Endodermal cell (in vitro differentiated cells): ENCODE measurements around the gene FSD1. TPM values are rescaled to one million over a fixed set of nuclear protein-coding genes. Genes with fewer than 3 reads are reported as not detected.

Source experiments
- DNase-seq: peaks from one replicate; pipeline ENCODE4 v3.0.0-alpha.2; 2017
- H3K27ac ChIP-seq: 2 replicates; pipeline ENCODE4 v1.5.1; 2013; ENCODE audit warnings: mild to moderate bottlenecking, low read depth, low read length, moderate library complexity
- H3K27me3 ChIP-seq: 2 replicates; pipeline ENCODE4 v1.6.1; 2013; ENCODE audit warnings: mild to moderate bottlenecking, low read length, moderate library complexity; ENCODE audit not compliant: insufficient read depth, control insufficient read depth, poor library complexity, severe bottlenecking
- H3K36me3 ChIP-seq: 2 replicates; pipeline ENCODE4 v1.7.0; 2013; ENCODE audit warnings: mild to moderate bottlenecking, low read length, moderate library complexity; ENCODE audit not compliant: control insufficient read depth, insufficient read depth
- H3K4me1 ChIP-seq: one replicate; pipeline ENCODE4 v1.7.0; 2013; ENCODE audit warnings: low read length; ENCODE audit not compliant: control insufficient read depth, insufficient read depth
- H3K4me3 ChIP-seq: 2 replicates; pipeline ENCODE4 v1.5.1; 2013; ENCODE audit warnings: mild to moderate bottlenecking, low read length, moderate library complexity
- H3K9ac ChIP-seq: 2 replicates; pipeline ENCODE4 v1.6.1; 2013; ENCODE audit warnings: mild to moderate bottlenecking, low read length, moderate library complexity; ENCODE audit not compliant: poor library complexity, severe bottlenecking; ENCODE audit errors: extremely low read depth
- H3K9me3 ChIP-seq: 2 replicates; pipeline ENCODE4 v1.6.1; 2013; ENCODE audit warnings: mild to moderate bottlenecking, low read length, moderate library complexity; ENCODE audit not compliant: control insufficient read depth
- H3K27ac Mint-ChIP-seq: 2 replicates; pipeline ENCODE4 v1.8.0; 2020; ENCODE audit warnings: mixed read lengths
- H3K27me3 Mint-ChIP-seq: 2 replicates; pipeline ENCODE4 v1.8.0; 2021; ENCODE audit warnings: mild to moderate bottlenecking, mixed read lengths; ENCODE audit not compliant: insufficient read depth
- H3K36me3 Mint-ChIP-seq: 2 replicates; pipeline ENCODE4 v1.8.0; 2020; ENCODE audit warnings: low read depth, mixed read lengths
- H3K4me1 Mint-ChIP-seq: 2 replicates; pipeline ENCODE4 v1.8.0; 2020; ENCODE audit warnings: mixed read lengths
- H3K4me3 Mint-ChIP-seq: 2 replicates; pipeline ENCODE4 v1.8.0; 2020; ENCODE audit warnings: mild to moderate bottlenecking, moderate library complexity, mixed read lengths
- H3K9me3 Mint-ChIP-seq: 2 replicates; pipeline ENCODE4 v1.8.0; 2020; ENCODE audit warnings: mild to moderate bottlenecking, mixed read lengths
- WGBS, 2 experiments: methylation state at CpG; one replicate each; pipeline versions ENCODE4 v1.1.5 to v1.1.7; 2013; ENCODE audit warnings: missing lambda C conversion rate in 2 of 2, mixed read lengths in 1 of 2; ENCODE audit not compliant: insufficient coverage in 1 of 2, insufficient read length in 1 of 2; 5-methylcytosine and 5-hydroxymethylcytosine counted together
- total RNA-seq, 2 donors: library from RNA; stranded (reverse); fragmentation: NEBNext Ultra II Directional in 1 of 2; extraction: Animal tissue kit (Norgen Biotek cat#: 25700) in 1 of 2; gene quantifications; 2 replicates in 1 of 2; 3 replicates in 1 of 2; pipeline ENCODE4 v1.2.1, GENCODE V29; 2021
- TF ChIP-seq, protein P1 (sequence below): fragments of 200-600 bp; sonication (generic); conservative IDR thresholded peaks from 2 replicates; pipeline ENCODE4 v1.5.0; 2021; ENCODE audit warnings: antibody characterized with exemption, mild to moderate bottlenecking

FSD1 gene
- total RNA-seq, 2 donors from 2014 or later: 33.3 to 37.9 TPM

DNA sequence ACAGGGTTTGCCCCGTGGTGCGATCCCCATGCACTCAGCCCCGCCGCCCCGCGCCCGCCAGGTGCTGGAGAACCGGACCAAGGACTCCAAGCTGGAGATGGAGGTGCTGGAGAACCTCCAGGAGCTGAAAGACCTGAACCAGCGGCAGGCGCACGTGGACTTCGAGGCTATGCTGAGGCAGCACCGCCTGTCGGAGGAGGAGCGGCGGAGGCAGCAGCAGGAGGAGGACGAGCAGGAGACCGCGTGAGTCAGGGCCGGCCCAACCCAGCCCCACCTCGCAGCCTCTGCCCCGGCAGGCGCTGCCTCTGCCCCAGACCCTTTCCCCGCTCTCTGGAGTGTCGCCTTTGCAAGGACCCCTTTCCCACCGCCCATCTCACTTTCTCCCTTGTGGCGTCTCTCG lies 46.2 kb upstream of the FSD1 start:
- H3K36me3 Mint-ChIP-seq: peaks cover 61% of the 10 kb centered on the region
- Histone ChIP-seq H3K9ac (no peak overlapping the region), H3K27me3 (no peaks in the 10 kb centered on the region), H3K36me3 (peaks cover 28% of the 10 kb centered on the region), H3K4me1 (no peaks in the 10 kb centered on the region), H3K9me3 (peaks cover 9% of the 10 kb centered on the region), H3K27ac (no peak overlapping the region), H3K4me3 (no peak overlapping the region)
- no peaks in the 10 kb centered on the region for H3K27me3 Mint-ChIP-seq
- no peak overlapping the region for H3K27ac Mint-ChIP-seq
- H3K4me1 Mint-ChIP-seq: no peaks in the 10 kb centered on the region
- H3K9me3 Mint-ChIP-seq: peaks cover 24% of the 10 kb centered on the region
- H3K4me3 Mint-ChIP-seq: no peak overlapping the region
- WGBS, 2 experiments: 96 to 99% methylated on average over 22 to 28 of the region's 28 CpGs
- no peak for DNase-seq
- TF ChIP-seq, protein P1, sequence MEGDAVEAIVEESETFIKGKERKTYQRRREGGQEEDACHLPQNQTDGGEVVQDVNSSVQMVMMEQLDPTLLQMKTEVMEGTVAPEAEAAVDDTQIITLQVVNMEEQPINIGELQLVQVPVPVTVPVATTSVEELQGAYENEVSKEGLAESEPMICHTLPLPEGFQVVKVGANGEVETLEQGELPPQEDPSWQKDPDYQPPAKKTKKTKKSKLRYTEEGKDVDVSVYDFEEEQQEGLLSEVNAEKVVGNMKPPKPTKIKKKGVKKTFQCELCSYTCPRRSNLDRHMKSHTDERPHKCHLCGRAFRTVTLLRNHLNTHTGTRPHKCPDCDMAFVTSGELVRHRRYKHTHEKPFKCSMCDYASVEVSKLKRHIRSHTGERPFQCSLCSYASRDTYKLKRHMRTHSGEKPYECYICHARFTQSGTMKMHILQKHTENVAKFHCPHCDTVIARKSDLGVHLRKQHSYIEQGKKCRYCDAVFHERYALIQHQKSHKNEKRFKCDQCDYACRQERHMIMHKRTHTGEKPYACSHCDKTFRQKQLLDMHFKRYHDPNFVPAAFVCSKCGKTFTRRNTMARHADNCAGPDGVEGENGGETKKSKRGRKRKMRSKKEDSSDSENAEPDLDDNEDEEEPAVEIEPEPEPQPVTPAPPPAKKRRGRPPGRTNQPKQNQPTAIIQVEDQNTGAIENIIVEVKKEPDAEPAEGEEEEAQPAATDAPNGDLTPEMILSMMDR: no peak

- Mint-ChIP-seq H3K4me1 (no peaks in the 10 kb centered on the region), H3K36me3 (peaks cover 48% of the 10 kb centered on the region), H3K9me3 (peaks cover 10% of the 10 kb centered on the region), H3K27me3 (no peaks in the 10 kb centered on the region), H3K4me3 (no peak overlapping the region), H3K27ac (no peak overlapping the region)
- H3K4me1 ChIP-seq: no peaks in the 10 kb centered on the region
- peaks cover 9% of the 10 kb centered on the region for H3K9me3 ChIP-seq
- no peak overlapping the region for H3K27ac ChIP-seq
- H3K4me3 ChIP-seq: no peak overlapping the region
- WGBS, 2 experiments: 94 to 96% methylated on average over 10 to 11 of the region's 11 CpGs
- H3K9ac ChIP-seq: no peak overlapping the region
- no peaks in the 10 kb centered on the region for H3K27me3 ChIP-seq
- TF ChIP-seq, protein P1: no peak
- peaks cover 17% of the 10 kb centered on the region for H3K36me3 ChIP-seq
- DNase-seq: no peak
Measured at GRCh38 chr19:4260613-4261191, 43.7 kb upstream of the FSD1 start.

- no peaks in the 10 kb centered on the region for H3K9me3 Mint-ChIP-seq
Measured at GRCh38 chr19:4264812-4265211, 39.6 kb upstream of the FSD1 start.

More at GRCh38 chr19:4264812-4265211, 39.6 kb upstream of the FSD1 start:
- Histone ChIP-seq H3K36me3 (peaks cover 16% of the 10 kb centered on the region), H3K27me3 (no peaks in the 10 kb centered on the region), H3K9me3 (no peaks in the 10 kb centered on the region), H3K4me1 (no peaks in the 10 kb centered on the region), H3K4me3 (no peak overlapping the region), H3K27ac (no peak overlapping the region), H3K9ac (no peak overlapping the region)
- Mint-ChIP-seq H3K27me3 (no peaks in the 10 kb centered on the region), H3K36me3 (peaks cover 49% of the 10 kb centered on the region), H3K4me3 (no peak overlapping the region), H3K27ac (no peak overlapping the region), H3K4me1 (no peaks in the 10 kb centered on the region)
- TF ChIP-seq, protein P1: no peak
- DNase-seq: no peak
- 94 to 98% methylated on average over 3 to 4 of the region's 4 CpGs for WGBS, 2 experiments
